ENCODE data around the gene NAALADL2. TPM values are rescaled to one million over a fixed set of nuclear protein-coding genes. Genes with fewer than 3 reads are reported as not detected.

NAALADL2 gene
- 10 to 100 TPM; 10.3 to 16.7 (median 10.9) TPM for total RNA-seq

- Histone ChIP-seq H3K4me1 (no peaks in the 10 kb centered on the region), H3K36me3 (no peaks in the 10 kb centered on the region), H3K4me3 (no peak within 1 kb of the TSS), H3K9me3 (no peaks in the 10 kb centered on the region), H3K27me3 (no peaks in the 10 kb centered on the region), H3K27ac (no peak within 1 kb of the TSS)
- no peak for DNase-seq (ENCODE audit: low spot score in 2 of 2)
- 88 to 90% methylated on average over 5 of the region's 5 CpGs for WGBS, 2 donors
- TF ChIP-seq EP300 (IDR thresholded peaks at IDR 0.05) (no peak), POLR2A (IDR thresholded peaks at IDR 0.05) (no peak), CTCF (IDR thresholded peaks at IDR 0.05) (no peak)
Measured at GRCh38 chr3:174859114-174859735, at the start of gene NAALADL2. Gene NAALADL2 (plus strand): TSS chr3:174859334.

- no peak for DNase-seq (ENCODE audit: low spot score in 2 of 2)
- Histone ChIP-seq H3K4me1 (no peaks in the 10 kb centered on the region), H3K9me3 (no peaks in the 10 kb centered on the region), H3K27me3 (no peaks in the 10 kb centered on the region), H3K36me3 (peaks cover 0 to 13% (median 0%) of the 10 kb centered on the region in 3 donors), H3K4me3 (no peak overlapping the region), H3K27ac (no peak overlapping the region)
- no peak for TF ChIP-seq POLR2A (IDR thresholded peaks at IDR 0.05)
- no peak for TF ChIP-seq CTCF (IDR thresholded peaks at IDR 0.05)
- no peak for TF ChIP-seq EP300 (IDR thresholded peaks at IDR 0.05)
Measured at GRCh38 chr3:174810254-174810653, 48.9 kb upstream of the NAALADL2 start.

GRCh38 chr3:174812172-174812862, 46.8 kb upstream of the NAALADL2 start:
- no peaks in the 10 kb centered on the region for H3K4me1 ChIP-seq
- no peak for DNase-seq (ENCODE audit: low spot score in 2 of 2)
- H3K27me3 ChIP-seq: no peaks in the 10 kb centered on the region
- peaks cover 0 to 13% (median 0%) of the 10 kb centered on the region in 3 donors for H3K36me3 ChIP-seq
- TF ChIP-seq CTCF (IDR thresholded peaks at IDR 0.05): no peak
- H3K4me3 ChIP-seq: no peak overlapping the region
- 87 to 91% methylated on average over 4 of the region's 4 CpGs for WGBS, 2 donors
- no peak overlapping the region for H3K27ac ChIP-seq
- H3K9me3 ChIP-seq: no peaks in the 10 kb centered on the region

GRCh38 chr3:174815750-174816149, 43.4 kb upstream of the NAALADL2 start:
- Histone ChIP-seq H3K27me3 (no peaks in the 10 kb centered on the region), H3K27ac (no peak overlapping the region), H3K9me3 (no peaks in the 10 kb centered on the region), H3K36me3 (peaks cover 0 to 6% (median 0%) of the 10 kb centered on the region in 3 donors), H3K4me3 (no peak overlapping the region), H3K4me1 (no peaks in the 10 kb centered on the region)
- DNase-seq (ENCODE audit: low spot score in 2 of 2): no peak
- 30 to 57% methylated on average over 1 of the region's 1 CpG for WGBS, 2 donors
- TF ChIP-seq POLR2A (IDR thresholded peaks at IDR 0.05) (no peak), CTCF (IDR thresholded peaks at IDR 0.05) (no peak), EP300 (IDR thresholded peaks at IDR 0.05) (no peak)

- no peaks in the 10 kb centered on the region for H3K36me3 ChIP-seq
- H3K27me3 ChIP-seq: no peaks in the 10 kb centered on the region
- H3K9me3 ChIP-seq: no peaks in the 10 kb centered on the region
- no peak overlapping the region for H3K27ac ChIP-seq
- DNase-seq (ENCODE audit: low spot score in 2 of 2): no peak
- H3K4me3 ChIP-seq: no peak overlapping the region
- WGBS, 2 donors: 84% methylated on average over 1 of the region's 1 CpG
- no peaks in the 10 kb centered on the region for H3K4me1 ChIP-seq
- TF ChIP-seq CTCF (IDR thresholded peaks at IDR 0.05): no peak
- no peak for TF ChIP-seq EP300 (IDR thresholded peaks at IDR 0.05)
- no peak for TF ChIP-seq POLR2A (IDR thresholded peaks at IDR 0.05)
Measured at GRCh38 chr3:174820885-174821284, 38.2 kb upstream of the NAALADL2 start.
